Esophagus squamous epithelium (tissue), 4 donors: ENCODE data around the gene ZNF75A.

ENCODE experiments used
- CTCF ChIP-seq, 6 experiments: fragments of 450-650 bp in 4 of 6; fragments of 200-600 bp in 2 of 6; sonication (generic) in 2 of 6; IDR thresholded peaks; one replicate each; pipeline ENCODE4 v1.5.1; 2016 to 2019; ENCODE audit warnings: antibody characterized with exemption in 6 of 6, mild to moderate bottlenecking in 4 of 6, moderate library complexity in 4 of 6
- POLR2A ChIP-seq, 4 donors: fragments of 450-650 bp; IDR thresholded peaks; one replicate each; pipeline ENCODE4 v1.6.1; 2017; ENCODE audit warnings: antibody characterized with exemption in 4 of 4, mild to moderate bottlenecking in 4 of 4, moderate library complexity in 3 of 4

- TF ChIP-seq POLR2A (IDR thresholded peaks at IDR 0.05), result no peak
- TF ChIP-seq CTCF (IDR thresholded peaks at IDR 0.05), result no peak
Observed at GRCh38 chr16:3289998-3290673, 15.2 kb upstream of the ZNF75A start.
